Smooth muscle cell (in vitro differentiated cells): Measurements from ENCODE around the gene SYPL2. TPM values are rescaled to one million over a fixed set of nuclear protein-coding genes. Genes with fewer than 3 reads are reported as not detected.
"Not testable (repeated sequence)": the region's sequence is repeated elsewhere in the genome, so short reads cannot be mapped to it uniquely, and the experiment has no call there.

Experiments used
- DNase-seq: peaks from one replicate; lab custom pipeline; 2025; ENCODE audit not compliant: unreplicated experiment; lab: John Stamatoyannopoulos, UW
- H2AFZ ChIP-seq: fragments of 200-600 bp; sonication (generic); 2 replicates; pipeline ENCODE4 v1.6.0; 2016; ENCODE audit warnings: antibody characterized with exemption, low read depth, mild to moderate bottlenecking
- H3F3A ChIP-seq: fragments of 200-600 bp; sonication (generic); 2 replicates; pipeline ENCODE4 v1.6.0; 2017; ENCODE audit warnings: antibody characterized with exemption, low read depth
- H3K27ac ChIP-seq: fragments of 200-600 bp; sonication (generic); 2 replicates; pipeline ENCODE4 v1.5.1; 2016; ENCODE audit warnings: low read depth, mild to moderate bottlenecking
- H3K27me3 ChIP-seq: fragments of 200-600 bp; sonication (generic); 2 replicates; pipeline ENCODE4 v1.6.1; 2016; ENCODE audit warnings: low read depth, mild to moderate bottlenecking
- H3K36me3 ChIP-seq: fragments of 200-600 bp; sonication (generic); 2 replicates; pipeline ENCODE4 v1.5.1; 2016; ENCODE audit warnings: low read depth
- H3K4me1 ChIP-seq: fragments of 200-600 bp; sonication (generic); 2 replicates; pipeline ENCODE4 v1.5.1; 2016; ENCODE audit warnings: low read depth
- H3K4me2 ChIP-seq: fragments of 200-600 bp; sonication (generic); 2 replicates; pipeline ENCODE4 v1.6.0; 2016; ENCODE audit warnings: mild to moderate bottlenecking
- H3K4me3 ChIP-seq: fragments of 200-600 bp; sonication (generic); 2 replicates; pipeline ENCODE4 v1.5.1; 2016; ENCODE audit warnings: mild to moderate bottlenecking
- H3K79me2 ChIP-seq: fragments of 200-600 bp; sonication (generic); 2 replicates; pipeline ENCODE4 v1.6.0; 2016; ENCODE audit warnings: low read depth, mild to moderate bottlenecking
- H3K9ac ChIP-seq: fragments of 200-600 bp; sonication (generic); 2 replicates; pipeline ENCODE4 v1.6.0; 2016; ENCODE audit warnings: low read depth
- H3K9me3 ChIP-seq: fragments of 200-600 bp; sonication (generic); replicated peaks from 2 replicates; pipeline ENCODE4 v1.5.1; 2016; ENCODE audit warnings: low read depth
- H4K20me1 ChIP-seq: fragments of 200-600 bp; sonication (generic); 2 replicates; pipeline ENCODE4 v1.6.0; 2016; ENCODE audit warnings: low read depth
- CTCF ChIP-seq: fragments of 200-600 bp; sonication (generic); IDR thresholded peaks from 2 replicates; pipeline ENCODE4 v1.5.1; 2017; ENCODE audit warnings: borderline replicate concordance, mild to moderate bottlenecking, antibody characterized with exemption; ENCODE audit not compliant: insufficient read depth, poor library complexity, severe bottlenecking
- WGBS: methylation state at CpG from one replicate; pipeline ENCODE4 v1.1.7; 2016; ENCODE audit warnings: low lambda C conversion rate; 5-methylcytosine and 5-hydroxymethylcytosine counted together
- polyA plus RNA-seq: library from polyadenylated mRNA; unstranded; fragments of >200 nt; fragmentation: Nextera tagmentation; extraction: Ambion mirVana; gene quantifications from 2 replicates; pipeline ENCODE4 v1.2.1, GENCODE V29; 2016
- total RNA-seq: library from RNA; depleted of rRNA; stranded (reverse); fragments of >200 nt; gene quantifications from 2 replicates; pipeline ENCODE4 v1.2.3, GENCODE V29; 2014

Gene SYPL2
- total and polyA plus RNA-seq, 2 experiments from 2014 or later, result not detected

- no peak for TF ChIP-seq CTCF
- WGBS, result 33% methylated on average over 2 of the region's 2 CpGs
- no peaks in the 10 kb centered on the region for H3F3A ChIP-seq
- H3K27ac ChIP-seq, result no peak overlapping the region
- peaks cover 4% of the 10 kb centered on the region for H3K4me1 ChIP-seq
- H2AFZ ChIP-seq, result no peak overlapping the region
- H3K36me3 ChIP-seq, result no peaks in the 10 kb centered on the region
- no peaks in the 10 kb centered on the region for H3K9me3 ChIP-seq
- no peaks in the 10 kb centered on the region for H4K20me1 ChIP-seq
- no peak overlapping the region for H3K9ac ChIP-seq
- H3K4me2 ChIP-seq, result no peak overlapping the region
- peaks cover 94% of the 10 kb centered on the region for H3K27me3 ChIP-seq
- no peak overlapping the region for H3K4me3 ChIP-seq
- no peaks in the 10 kb centered on the region for H3K79me2 ChIP-seq
- no peak for DNase-seq
Observed at GRCh38 chr1:109468903-109469302, 2.6 kb downstream of the SYPL2 start.

DNA sequence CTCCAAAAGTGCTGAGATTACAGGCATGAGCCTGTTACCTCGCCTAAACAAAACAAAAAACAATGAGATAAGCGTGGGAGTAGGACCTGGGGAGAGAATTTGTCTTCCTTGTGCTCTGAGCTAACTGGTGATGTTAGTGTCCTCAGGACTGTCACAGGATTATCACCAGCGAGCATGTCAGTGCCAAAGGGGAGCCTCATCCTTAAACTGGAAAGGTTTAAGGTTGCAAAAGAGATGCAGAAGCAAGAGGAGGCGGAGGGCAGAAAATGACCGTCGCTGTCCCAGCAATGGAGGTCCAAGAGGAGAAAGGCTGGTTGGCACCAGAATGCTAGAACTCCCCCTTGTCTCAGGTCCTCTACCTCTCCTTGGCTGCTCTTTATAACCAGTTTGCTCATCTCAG, 3.9 kb downstream of the SYPL2 start:
- Histone ChIP-seq H4K20me1 (no peaks in the 10 kb centered on the region), H3K9me3 (no peaks in the 10 kb centered on the region), H2AFZ (no peak overlapping the region), H3F3A (no peaks in the 10 kb centered on the region), H3K4me1 (peaks cover 4% of the 10 kb centered on the region), H3K4me3 (no peak overlapping the region), H3K79me2 (no peaks in the 10 kb centered on the region), H3K27me3 (peaks cover 82% of the 10 kb centered on the region), H3K36me3 (no peaks in the 10 kb centered on the region), H3K4me2 (no peak overlapping the region), H3K9ac (no peak overlapping the region), H3K27ac (no peak overlapping the region)
- no peak for TF ChIP-seq CTCF
- 75% methylated on average over 6 of the region's 6 CpGs for WGBS
- DNase-seq, result no peak

DNA sequence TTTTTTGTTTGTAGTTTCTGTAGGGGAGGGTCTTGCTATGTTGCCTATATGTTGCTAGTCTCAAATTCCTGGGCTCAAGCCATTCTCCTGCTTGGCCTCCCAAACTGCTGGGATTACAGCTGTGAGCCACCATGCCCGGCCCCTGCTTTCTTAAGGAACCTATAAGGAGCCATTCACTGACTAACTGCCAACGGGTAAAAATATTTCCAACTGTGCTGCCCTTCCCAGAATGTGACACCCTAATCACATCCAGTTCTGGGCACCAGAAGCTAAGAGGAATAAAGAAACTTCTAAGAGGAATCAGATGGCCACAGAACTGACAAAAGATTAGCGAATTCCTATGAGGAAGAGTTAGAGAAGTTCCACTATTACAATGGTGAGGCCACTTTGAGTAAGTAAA, 6.4 kb downstream of the SYPL2 start:
- no peak overlapping the region for H3K4me2 ChIP-seq

GRCh38 chr1:109473284-109474057, 7.1 kb downstream of the SYPL2 start:
- not testable (repeated sequence) for H3K9ac ChIP-seq, H3K36me3 ChIP-seq, H3F3A ChIP-seq, H3K79me2 ChIP-seq, DNase-seq, H3K4me3 ChIP-seq, H3K27ac ChIP-seq, H4K20me1 ChIP-seq, H3K9me3 ChIP-seq, H3K4me1 ChIP-seq, H2AFZ ChIP-seq, H3K4me2 ChIP-seq
- WGBS, result 92% methylated on average over 12 of the region's 12 CpGs
- H3K27me3 ChIP-seq, result peaks cover 57% of the 10 kb centered on the region

More for the DNA sequence above, 6.4 kb downstream of the SYPL2 start:
- Histone ChIP-seq H2AFZ (no peak overlapping the region), H3K79me2 (no peaks in the 10 kb centered on the region), H4K20me1 (no peaks in the 10 kb centered on the region), H3K9me3 (no peaks in the 10 kb centered on the region), H3K4me1 (no peaks in the 10 kb centered on the region), H3K27ac (no peak overlapping the region), H3K9ac (no peak overlapping the region), H3K4me3 (no peak overlapping the region), H3K27me3 (peaks cover 64% of the 10 kb centered on the region), H3K36me3 (no peaks in the 10 kb centered on the region), H3F3A (no peaks in the 10 kb centered on the region)
- TF ChIP-seq CTCF, result no peak
- DNase-seq, result no peak
- 68% methylated on average over 3 of the region's 3 CpGs for WGBS
